HG03139 (cell line): ENCODE measurements around the gene HOXC10.

Experiments used
- ATAC-seq: cut with Tn5 transposase; IDR thresholded peaks from one replicate; pipeline ENCODE4 v1.9.1; 2021; ENCODE audit not compliant: unreplicated experiment

HOXC10 gene

GRCh38 chr12:53990311-53991076 is 5.5 kb downstream of the HOXC10 start:
- ATAC-seq = no peak

- ATAC-seq = no peak
These were observed 6.1 kb downstream of the HOXC10 start for GRCh38 chr12:53991077-53991460.

GRCh38 chr12:53992377-53992889 is 7.5 kb downstream of the HOXC10 start:
- ATAC-seq = no peak

- no peak for ATAC-seq
These were observed 8.4 kb downstream of the HOXC10 start for GRCh38 chr12:53993162-53994008.

GRCh38 chr12:53994009-53994263 is 9.0 kb downstream of the HOXC10 start:
- ATAC-seq = no peak

- no peak for ATAC-seq
These were observed 9.5 kb downstream of the HOXC10 start for GRCh38 chr12:53994264-53995001.

- ATAC-seq = no peak
These were observed 10.0 kb downstream of the HOXC10 start for GRCh38 chr12:53995002-53995377.

GRCh38 chr12:53995378-53996239 is 10.7 kb downstream of the HOXC10 start:
- no peak for ATAC-seq

GRCh38 chr12:53996240-53997203 is 11.6 kb downstream of the HOXC10 start:
- no peak for ATAC-seq

- ATAC-seq = no peak
These were observed 12.5 kb downstream of the HOXC10 start for GRCh38 chr12:53997204-53998109.

- no peak for ATAC-seq
These were observed 13.4 kb downstream of the HOXC10 start for GRCh38 chr12:53998110-53998899.

- ATAC-seq = no peak
These were observed 13.9 kb downstream of the HOXC10 start for GRCh38 chr12:53998900-53999236.

GRCh38 chr12:53999559-54000115 is 14.7 kb downstream of the HOXC10 start:
- no peak for ATAC-seq

GRCh38 chr12:54000116-54001114 is 15.5 kb downstream of the HOXC10 start, which contains the start of gene HOXC9:
HOXC9 (plus strand) TSS chr12:54000161; CDS start chr12:54000189, 28 bp downstream.
- ATAC-seq = no peak

GRCh38 chr12:54001283-54002187 is 16.6 kb downstream of the HOXC10 start:
- ATAC-seq = no peak
